Umbilical cord (tissue), 2 donors: ENCODE measurements around the gene PDE2A. TPM values are rescaled to one million over a fixed set of nuclear protein-coding genes. Genes with fewer than 3 reads are reported as not detected.

ENCODE experiments used
- DNase-seq: peaks from one replicate; pipeline ENCODE4 v3.0.0-alpha.2; 2015; ENCODE audit warnings: low spot score
- total RNA-seq: library from RNA; depleted of rRNA; stranded (reverse); fragments of >200 nt; gene quantifications from one replicate; pipeline ENCODE4 v1.2.3, GENCODE V29; 2014; ENCODE audit warnings: low replicate concordance; ENCODE audit not compliant: insufficient read depth

PDE2A gene
- total RNA-seq, 1 donor from 2014 or later, result 13.5 TPM

DNA sequence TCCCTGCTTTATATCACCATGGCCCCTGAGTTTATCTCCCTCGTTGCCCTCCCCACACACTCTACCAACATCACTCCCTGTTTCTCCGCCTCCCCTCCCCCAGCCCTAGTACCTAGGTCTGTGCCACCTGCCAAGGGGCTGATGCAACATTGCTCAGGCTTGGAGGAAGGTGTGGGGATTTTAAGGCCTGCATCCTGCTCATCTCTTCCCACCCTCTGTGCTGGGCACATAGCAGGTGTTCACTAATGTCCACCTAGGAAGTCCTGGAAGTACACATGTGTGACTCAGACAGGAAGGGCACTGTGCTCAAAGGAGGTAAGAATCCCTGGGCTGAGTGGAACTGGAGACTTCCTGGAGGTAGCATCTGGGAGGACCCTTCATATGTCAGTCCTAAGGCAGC lies 37.0 kb downstream of the PDE2A start:
- DNase-seq, result no peak

GRCh38 chr11:72636376-72636775 lies 37.8 kb downstream of the PDE2A start:
- DNase-seq, result no peak

DNA sequence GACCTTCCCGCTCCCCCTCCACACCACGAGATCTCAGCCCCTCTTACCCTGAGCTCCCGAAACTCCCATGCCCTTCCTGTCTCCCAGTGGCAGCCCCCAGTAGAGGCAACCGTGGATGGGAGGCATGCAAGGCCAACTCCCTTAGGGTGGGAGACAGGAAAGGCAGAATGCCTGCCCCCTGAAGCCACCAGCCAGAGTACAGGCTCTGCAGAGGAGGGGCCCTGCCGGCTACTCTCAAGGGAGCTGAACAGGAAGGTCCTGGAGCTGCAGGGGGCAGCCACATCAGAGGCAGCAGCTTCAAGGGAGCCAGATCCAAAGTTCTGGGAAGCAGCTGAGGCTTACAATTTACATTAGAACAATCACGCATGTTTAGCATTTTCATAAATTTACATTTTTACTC lies 38.3 kb downstream of the PDE2A start:
- DNase-seq, result no peak

- DNase-seq, result no peak
These were observed 38.8 kb downstream of the PDE2A start for GRCh38 chr11:72635309-72635915.

GRCh38 chr11:72634472-72635095 lies 39.6 kb downstream of the PDE2A start:
- no peak for DNase-seq

DNA sequence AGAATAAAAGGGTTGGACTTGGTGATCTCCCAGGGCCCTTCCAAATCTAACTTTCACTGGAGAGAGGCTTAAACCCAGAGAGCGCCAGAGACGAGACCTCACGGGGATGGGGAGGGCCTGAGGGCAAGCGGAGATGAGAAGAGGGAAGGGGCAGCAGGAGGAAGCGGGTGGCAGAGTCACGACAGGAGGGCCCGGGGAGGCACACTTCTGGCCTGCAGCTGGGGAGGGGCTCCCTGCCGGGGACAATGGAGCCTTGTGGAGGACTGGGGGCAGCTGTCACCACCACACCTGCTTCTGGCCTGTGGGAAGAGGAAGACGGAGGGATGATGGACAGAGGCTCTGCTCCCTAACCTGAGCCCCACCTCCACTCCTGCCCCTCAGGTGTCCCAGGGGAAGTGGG lies 40.2 kb downstream of the PDE2A start:
- DNase-seq, result no peak

DNA sequence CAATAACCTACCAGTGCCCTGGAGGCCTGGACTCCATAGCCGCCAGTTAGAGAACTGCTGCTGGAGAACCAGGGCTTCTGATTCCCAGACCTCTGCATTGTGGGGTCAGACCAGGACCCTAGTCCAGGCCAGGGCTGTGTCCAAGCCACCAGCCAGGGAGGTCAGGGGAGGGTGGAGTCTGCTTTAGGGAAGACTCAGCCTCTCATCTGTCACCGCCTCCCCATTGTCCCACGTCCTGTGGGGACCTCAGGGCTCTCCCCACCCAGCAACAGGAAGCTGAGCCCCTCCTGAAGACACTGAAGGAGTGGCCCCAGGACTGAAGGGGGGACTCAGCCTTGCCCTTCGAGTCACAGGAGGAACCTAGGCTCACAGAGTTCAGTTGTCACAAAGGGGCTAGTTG lies 41.2 kb downstream of the PDE2A start:
- DNase-seq, result no peak

DNA sequence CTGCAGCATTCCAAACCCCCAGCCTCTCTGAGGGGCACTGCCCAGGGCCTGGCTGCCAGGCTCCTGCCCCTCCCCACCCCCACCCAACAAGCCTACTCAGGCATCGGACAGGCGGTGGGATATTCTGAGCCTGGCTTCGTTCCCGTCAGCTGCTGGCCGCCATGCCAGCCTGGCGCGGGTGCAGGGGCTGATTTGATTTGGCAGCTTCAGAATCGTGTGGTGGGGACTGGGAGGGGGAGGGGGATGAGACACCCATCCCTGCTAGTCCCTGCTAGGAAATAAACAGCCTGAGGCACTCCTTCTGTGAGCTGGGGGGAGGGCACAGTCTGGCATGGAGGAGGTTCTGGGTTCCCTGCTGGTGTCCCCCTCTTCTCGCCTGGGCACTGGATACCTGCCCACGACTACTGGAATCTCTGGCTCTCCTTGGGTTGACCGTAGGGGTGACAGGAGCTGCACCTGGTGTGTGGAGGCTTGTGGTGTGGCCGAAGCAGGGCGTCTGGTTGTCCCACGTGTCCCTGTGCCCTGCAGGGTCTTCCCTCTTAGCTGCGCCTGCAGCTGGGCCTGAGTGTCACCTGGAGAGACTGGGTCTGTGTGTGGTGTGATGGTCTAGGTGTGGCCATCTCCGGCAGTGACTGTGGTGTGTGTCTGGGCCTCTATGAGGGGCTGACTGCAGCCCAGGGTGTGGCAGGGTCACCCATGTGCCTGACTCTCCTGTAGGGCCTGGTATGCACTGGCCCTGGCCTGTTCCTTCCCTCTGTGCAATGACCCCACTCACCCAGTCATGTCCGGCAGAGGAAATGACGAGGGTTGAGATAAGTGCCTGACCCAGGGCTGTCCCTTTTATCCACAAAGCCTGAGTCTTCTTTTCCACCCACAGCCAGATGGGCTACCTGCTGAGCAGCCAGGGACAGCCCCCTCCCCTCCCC lies 42.2 kb downstream of the PDE2A start:
- no peak for DNase-seq

DNA sequence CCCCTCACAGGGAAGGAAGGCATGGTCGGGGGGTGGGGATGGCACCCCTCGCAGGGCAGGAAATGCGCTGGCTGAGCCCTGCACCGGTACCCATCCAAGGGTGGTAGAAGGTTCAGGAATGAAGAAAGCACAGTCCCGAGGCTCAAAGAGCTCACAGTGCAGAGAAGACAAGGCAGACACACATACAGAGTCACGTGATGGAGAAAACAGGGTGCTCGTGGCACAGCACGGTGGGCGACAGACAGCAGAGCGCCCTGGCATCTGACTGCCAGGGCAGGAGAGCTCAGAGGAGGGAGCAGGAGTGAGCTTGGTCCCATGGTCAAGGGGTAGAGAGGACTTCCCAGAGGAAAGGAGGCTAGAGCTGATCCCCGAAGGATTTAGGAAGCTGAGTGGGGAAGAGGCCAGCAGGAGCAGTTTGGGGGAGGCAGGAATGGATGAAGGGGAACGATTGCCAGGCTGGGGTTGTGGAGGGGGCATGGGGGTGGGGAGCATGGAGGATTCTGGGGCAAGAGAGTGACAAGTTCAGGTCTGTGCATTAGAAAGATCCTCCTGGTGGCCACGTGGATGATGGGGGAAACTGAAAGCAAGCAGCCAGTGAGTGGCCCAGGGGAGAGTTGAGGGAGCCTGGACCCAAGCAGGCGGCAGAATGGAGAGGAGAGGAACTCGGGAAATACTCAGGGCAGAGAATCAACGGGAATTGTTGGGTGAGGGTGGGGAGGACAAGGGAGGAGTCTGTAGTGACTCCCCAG lies 43.9 kb downstream of the PDE2A start:
- no peak for DNase-seq

DNA sequence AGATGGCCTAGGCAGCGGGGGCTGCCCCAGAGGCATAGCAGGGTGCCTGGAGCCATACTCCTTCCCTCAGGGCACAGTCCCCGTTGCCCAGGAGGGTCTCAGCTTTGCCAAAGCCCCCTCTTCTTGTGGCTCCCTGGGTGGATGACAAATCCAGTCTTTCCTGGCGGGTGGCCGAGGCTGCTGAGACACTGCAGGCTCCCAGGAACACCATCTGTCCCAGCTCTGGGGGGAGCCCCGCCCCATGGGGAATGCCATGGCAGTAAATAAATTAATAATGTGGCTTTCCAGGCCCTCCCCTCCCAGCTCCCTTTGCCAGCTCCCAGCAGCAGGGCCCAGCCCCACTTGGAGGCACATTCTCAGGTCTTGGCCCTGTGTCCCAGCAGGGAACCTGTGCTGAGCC lies 45.0 kb downstream of the PDE2A start:
- DNase-seq, result no peak

DNA sequence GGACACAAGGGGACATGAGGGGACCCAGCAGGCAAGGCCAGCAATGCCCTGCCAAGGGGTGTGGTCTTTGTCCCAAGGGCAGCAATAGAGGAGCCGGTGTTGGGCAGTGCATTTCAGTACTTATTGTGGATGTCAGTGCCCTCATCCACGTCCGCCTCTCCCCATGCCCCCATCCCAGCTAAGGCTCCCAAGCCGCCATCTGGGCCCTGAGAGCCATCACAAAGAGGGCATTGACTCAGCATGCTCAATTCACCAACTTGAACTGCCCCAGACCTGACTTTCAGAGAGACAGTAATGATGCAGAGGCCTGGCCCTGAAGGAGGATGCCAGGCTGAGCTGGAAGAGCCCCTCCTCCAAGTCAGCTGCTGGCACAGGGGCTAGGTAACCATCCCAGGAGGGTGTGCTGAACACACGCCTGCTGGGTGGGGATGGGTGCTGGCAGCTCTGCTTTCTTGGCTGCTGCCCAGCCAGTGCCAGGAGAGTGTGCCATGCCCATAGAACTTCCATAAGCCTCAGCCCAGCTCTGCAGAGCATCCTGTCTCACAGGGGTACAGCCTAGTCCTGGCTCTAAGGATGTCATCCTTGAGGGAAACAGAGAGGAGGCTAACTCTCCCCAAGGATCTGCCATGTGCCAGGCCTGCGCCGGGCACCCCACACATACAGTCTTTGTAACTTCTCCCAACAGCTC lies 46.5 kb downstream of the PDE2A start:
- DNase-seq, result no peak

- DNase-seq, result peak; percentile 42
These were observed 47.7 kb downstream of the PDE2A start for GRCh38 chr11:72626414-72626936.

- DNase-seq, result peak; percentile 72
These were observed 48.4 kb downstream of the PDE2A start for GRCh38 chr11:72625691-72626413.

DNA sequence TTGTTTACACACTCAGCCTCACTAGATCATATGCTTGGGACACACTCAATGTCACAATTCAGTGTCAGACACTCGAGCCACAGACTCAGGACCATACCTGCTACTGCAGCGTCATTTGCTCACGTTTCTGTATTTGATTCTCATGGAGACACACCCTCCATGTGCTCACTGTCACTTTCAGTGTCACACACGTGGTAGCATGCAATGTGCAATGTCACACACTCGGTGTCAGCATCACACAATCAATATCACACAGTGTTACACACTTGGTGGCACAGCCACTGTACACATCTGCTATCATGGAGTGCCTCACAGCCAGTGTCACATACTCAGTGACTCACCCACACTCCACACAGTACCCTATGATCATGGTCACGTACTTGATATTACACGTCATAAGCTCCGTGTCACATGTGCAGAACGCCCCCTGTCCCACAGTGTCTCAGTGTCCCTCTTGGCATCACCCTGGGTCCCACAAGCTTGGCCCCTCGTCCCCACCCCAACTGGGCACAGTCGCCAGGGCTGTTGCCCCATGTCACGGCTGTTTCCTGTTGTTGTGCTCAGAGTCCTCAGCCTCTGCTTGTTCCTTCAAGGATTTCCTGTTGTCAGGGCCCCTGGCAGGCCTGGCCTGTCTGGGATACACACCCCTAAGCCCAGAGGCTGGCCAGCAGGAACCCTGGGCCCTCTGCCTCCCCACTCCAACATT lies 49.6 kb downstream of the PDE2A start:
- DNase-seq, result no peak

- no peak for DNase-seq
These were observed 51.2 kb downstream of the PDE2A start for GRCh38 chr11:72623052-72623451.

GRCh38 chr11:72621008-72621610 lies 53.1 kb downstream of the PDE2A start:
- no peak for DNase-seq

DNA sequence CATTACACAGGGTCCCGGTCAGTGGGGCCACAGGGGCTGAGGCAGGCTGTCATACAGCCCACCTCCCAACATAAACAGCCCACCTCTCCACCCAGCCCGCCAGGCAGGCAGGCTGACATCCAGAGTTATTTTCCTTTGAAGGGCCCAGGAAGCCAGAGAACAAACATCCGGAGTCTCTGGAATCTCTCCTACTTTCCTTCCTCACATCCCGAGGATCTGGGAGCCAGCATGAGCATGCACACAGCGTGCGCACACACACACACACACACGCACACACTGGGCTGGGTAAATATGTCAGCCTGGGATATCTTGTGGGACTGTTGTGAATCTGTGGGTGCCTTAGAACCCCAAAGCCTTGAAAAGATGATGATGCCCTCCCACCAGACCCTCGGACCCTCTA lies 55.4 kb downstream of the PDE2A start:
- peak; percentile 59 for DNase-seq

DNA sequence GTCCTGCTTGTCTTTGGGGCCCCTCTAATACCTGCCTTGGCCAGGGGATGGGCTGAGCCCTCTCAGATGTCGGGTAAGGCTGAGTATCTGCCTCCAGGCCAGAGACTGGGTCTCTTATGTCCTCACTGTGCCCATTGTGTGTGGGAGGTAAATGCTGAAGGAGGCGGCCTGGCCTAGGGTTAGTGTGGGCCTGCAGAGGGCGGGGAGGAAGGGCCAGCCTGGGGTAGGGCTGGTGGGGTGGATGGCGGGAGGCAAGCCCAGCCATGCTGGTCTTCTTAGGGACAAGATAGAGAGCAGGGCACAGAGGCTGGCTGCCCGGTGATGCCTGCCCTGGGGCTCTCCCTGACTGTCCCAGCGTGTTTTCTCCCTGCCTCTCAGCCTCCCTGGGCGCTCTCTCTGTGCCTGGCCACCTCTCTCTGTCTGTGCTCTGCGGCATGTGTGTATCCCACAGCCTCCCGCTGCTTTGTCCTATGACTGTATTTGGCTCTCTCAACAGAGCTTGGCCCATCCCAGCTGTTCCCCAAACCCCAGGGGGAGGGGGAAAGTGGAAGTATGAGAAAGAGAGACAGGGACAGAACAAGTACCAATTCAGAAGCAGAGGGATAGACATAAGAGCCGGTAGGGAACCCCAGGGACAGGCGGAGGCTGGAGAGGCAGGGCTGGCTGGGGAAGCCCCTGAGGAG lies 57.0 kb downstream of the PDE2A start:
- peak; percentile 50 for DNase-seq

DNA sequence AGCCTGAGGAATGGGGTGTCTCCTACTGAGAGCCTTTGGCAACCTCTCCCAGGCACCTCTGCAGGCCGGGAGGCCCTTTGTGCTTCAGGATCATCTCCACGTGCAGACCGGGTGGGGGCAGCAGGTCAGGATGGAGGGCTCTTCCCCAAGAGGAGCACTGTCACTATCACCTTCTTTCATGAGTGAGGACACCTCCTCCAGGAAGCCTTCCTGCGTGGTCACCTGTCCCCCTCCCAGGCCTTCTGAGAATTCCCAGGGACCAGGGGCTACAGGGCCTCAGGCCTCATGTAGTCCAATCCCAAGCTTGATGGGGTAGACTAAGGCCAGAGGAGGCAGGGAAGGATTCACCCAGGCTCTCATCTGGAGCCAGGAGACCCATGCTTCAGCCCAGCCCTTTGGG lies 57.6 kb downstream of the PDE2A start:
- DNase-seq, result no peak
